H1 (cell line): ENCODE results near the gene UNC119B. TPM values are rescaled to one million over a fixed set of nuclear protein-coding genes. Genes with fewer than 3 reads are reported as not detected.

Experiments used
- CHD1 ChIP-seq: IDR thresholded peaks from 2 replicates; pipeline ENCODE4 v1.6.1; 2012; ENCODE audit warnings: low read depth, low read length, improper control_type of control experiment
- JUND ChIP-seq: IDR thresholded peaks from 2 replicates; pipeline ENCODE4 v1.6.1; 2011; ENCODE audit warnings: mild to moderate bottlenecking, improper control_type of control experiment, low read length
- RAD21 ChIP-seq, 2 experiments: IDR thresholded peaks in 1 of 2; conservative IDR thresholded peaks in 1 of 2; 2 replicates each; pipeline ENCODE4 v1.6.1; 2011; ENCODE audit warnings: low read depth in 2 of 2, low read length in 2 of 2, improper control_type of control experiment in 1 of 2, inconsistent platforms in 1 of 2, mild to moderate bottlenecking in 1 of 2, moderate library complexity in 1 of 2
- RBBP5 ChIP-seq: IDR thresholded peaks from 2 replicates; pipeline ENCODE4 v1.7.1; 2012; ENCODE audit warnings: low read depth, mild to moderate bottlenecking, inconsistent platforms, low read length, moderate library complexity, borderline replicate concordance
- RFX5 ChIP-seq: IDR thresholded peaks from 2 replicates; pipeline ENCODE4 v1.6.1; 2011; ENCODE audit warnings: low read depth, low read length, improper control_type of control experiment, borderline replicate concordance
- RNF2 ChIP-seq: fragments of 200-900, 300-1000 bp; sonication (generic); IDR thresholded peaks from 2 replicates; pipeline ENCODE4 v1.7.1; 2016; ENCODE audit warnings: borderline replicate concordance, low read depth, mild to moderate bottlenecking, antibody characterized with exemption, low read length; ENCODE audit not compliant: poor library complexity, severe bottlenecking; ENCODE audit errors: missing control alignments
- SAP30 ChIP-seq: fragments of 300-600 bp; sonication (generic); IDR thresholded peaks from 2 replicates; pipeline ENCODE4 v1.7.1; 2012; ENCODE audit warnings: low read length, moderate library complexity, mild to moderate bottlenecking, inconsistent platforms; ENCODE audit not compliant: insufficient read depth, insufficient replicate concordance
- SUZ12 ChIP-seq: fragments of 200-600 bp; sonication (generic); IDR thresholded peaks from 2 replicates; pipeline ENCODE4 v1.6.1; 2012; ENCODE audit warnings: mild to moderate bottlenecking, inconsistent platforms, low read length, moderate library complexity, mixed read lengths
- polyA plus RNA-seq, 7 experiments: library from polyadenylated mRNA; depleted of rRNA in 3 of 7; stranded (reverse) in 5 of 7; unstranded in 2 of 7; fragments of >200 nt in 5 of 7; fragments of 200-250 nt in 2 of 7; gene quantifications; 1 replicate in 5 of 7; 2 replicates in 1 of 7; 4 replicates in 1 of 7; pipeline versions ENCODE4 v1.2.1 to v1.2.3, GENCODE V29; 2011 to 2013; ENCODE audit warnings: missing spikeins in 2 of 7, mixed read lengths in 2 of 7
- total RNA-seq: library from RNA; stranded (reverse); fragmentation: NEBNext Ultra II Directional; extraction: Animal tissue kit (Norgen Biotek cat#: 25700); gene quantifications from 2 replicates; pipeline ENCODE4 v1.2.1, GENCODE V29; 2021
- TF ChIP-seq, protein P1 (sequence below): IDR thresholded peaks from 2 replicates; pipeline ENCODE4 v1.6.1; 2011; ENCODE audit warnings: low read length, improper control_type of control experiment

Gene UNC119B
- total and polyA plus RNA-seq, 2 of the 8 experiments (the other 6 are each of a cell fraction or from before 2014, with no cell fraction given), result 40.5 to 50.1 TPM

DNA sequence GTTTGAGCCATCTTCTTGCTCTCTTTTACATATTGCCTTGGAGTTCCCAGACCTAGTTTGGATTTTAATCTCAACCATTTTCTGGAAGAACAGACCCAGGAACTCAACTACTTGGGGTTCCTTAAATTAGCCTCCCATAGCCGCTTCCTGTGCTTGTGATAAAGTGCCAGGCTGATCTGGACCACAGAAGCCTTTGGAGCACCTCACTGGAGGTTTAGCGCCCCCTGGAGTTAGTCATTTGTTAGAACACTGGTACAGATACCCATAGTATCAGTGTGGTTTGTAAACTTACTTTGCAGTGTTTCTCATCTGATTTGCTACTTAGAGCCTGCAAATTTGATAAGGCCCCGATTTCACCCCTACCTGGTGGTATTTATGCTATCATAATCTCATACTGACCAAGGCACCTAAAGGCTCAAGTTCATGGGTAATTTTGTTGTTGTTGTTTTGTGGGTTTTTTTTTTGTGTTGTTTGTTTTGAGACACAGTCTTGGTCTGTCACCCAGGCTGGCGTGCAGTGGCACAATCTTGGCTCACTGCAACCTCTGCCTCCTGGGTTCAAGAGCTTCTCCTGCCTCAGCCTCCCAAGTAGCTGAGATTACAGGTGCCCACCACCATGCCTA lies 3.7 kb downstream of the UNC119B start (continued):
- TF ChIP-seq, protein P1, sequence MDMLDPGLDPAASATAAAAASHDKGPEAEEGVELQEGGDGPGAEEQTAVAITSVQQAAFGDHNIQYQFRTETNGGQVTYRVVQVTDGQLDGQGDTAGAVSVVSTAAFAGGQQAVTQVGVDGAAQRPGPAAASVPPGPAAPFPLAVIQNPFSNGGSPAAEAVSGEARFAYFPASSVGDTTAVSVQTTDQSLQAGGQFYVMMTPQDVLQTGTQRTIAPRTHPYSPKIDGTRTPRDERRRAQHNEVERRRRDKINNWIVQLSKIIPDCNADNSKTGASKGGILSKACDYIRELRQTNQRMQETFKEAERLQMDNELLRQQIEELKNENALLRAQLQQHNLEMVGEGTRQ, result no peak
- no peak for TF ChIP-seq RFX5
- TF ChIP-seq SUZ12, result no peak
- TF ChIP-seq CHD1, result no peak
- TF ChIP-seq RNF2, result no peak
- no peak for TF ChIP-seq SAP30
- TF ChIP-seq RAD21 (IDR thresholded peaks at IDR 0.05 in 1 of 2, conservative IDR thresholded peaks at IDR 0.05 in 1 of 2; ENCODE audit: low read depth in 2 of 2, low read length in 2 of 2), result peak; percentile 85 to 94
- TF ChIP-seq JUND, result 0 out of 2 replicates have a peak, but pooled peaks have one; percentile 29
- no peak for TF ChIP-seq RBBP5
